T-helper 17 cell (primary cell): ENCODE data around the gene TMEM134. TPM values are rescaled to one million over a fixed set of nuclear protein-coding genes. Genes with fewer than 3 reads are reported as not detected.
A peak's percentile ranks its signal among the peaks of the same experiment; 100 is the strongest.
"Not testable (repeated sequence)": the region's sequence is repeated elsewhere in the genome, so short reads cannot be mapped to it uniquely, and the experiment has no call there.

Source experiments
- ATAC-seq: fragments of 150-1000 bp; cut with Tn5 transposase; 2 replicates; pipeline ENCODE4 v1.10.0; 2021; ENCODE audit warnings: mild to moderate bottlenecking, moderate library complexity
- DNase-seq, 3 donors: peaks; one replicate each; pipeline versions ENCODE4 v3.0.0 to v3.0.0-alpha.2; 2020 to 2021
- H3K9me3 ChIP-seq: one replicate; pipeline ENCODE4 v1.7.0; 2013; ENCODE audit warnings: low read length, mild to moderate bottlenecking; ENCODE audit not compliant: control insufficient read depth, poor library complexity, severe bottlenecking
- H3K27ac Mint-ChIP-seq: one replicate; pipeline ENCODE4 v1.8.0; 2022; ENCODE audit warnings: mild to moderate bottlenecking, moderate library complexity, mixed read lengths
- H3K27me3 Mint-ChIP-seq: one replicate; pipeline ENCODE4 v1.8.0; 2022; ENCODE audit warnings: mixed read lengths
- H3K36me3 Mint-ChIP-seq: one replicate; pipeline ENCODE4 v1.8.0; 2022; ENCODE audit warnings: low read depth, mixed read lengths
- H3K4me1 Mint-ChIP-seq: one replicate; pipeline ENCODE4 v1.8.0; 2022; ENCODE audit warnings: mild to moderate bottlenecking, mixed read lengths
- H3K4me3 Mint-ChIP-seq: one replicate; pipeline ENCODE4 v1.8.0; 2022; ENCODE audit warnings: mild to moderate bottlenecking, moderate library complexity, mixed read lengths
- total RNA-seq, 4 donors: library from RNA in 2 of 4; stranded (reverse) in 2 of 4; gene quantifications; one replicate each; pipeline ENCODE4 v1.2.3 and lab custom pipeline; 2022 to 2026

Gene TMEM134
- total RNA-seq, 2 donors from 2014 or later: 48.7 to 65.6 TPM

- ATAC-seq (no peak), DNase-seq (no peak)
- Mint-ChIP-seq H3K27me3 (no peaks in the 10 kb centered on the region), H3K4me3 (peak overlapping the region; percentile 71), H3K36me3 (no peaks in the 10 kb centered on the region), H3K4me1 (peaks cover 37% of the 10 kb centered on the region), H3K27ac (peak overlapping the region; percentile 95)
- H3K9me3 ChIP-seq: no peaks in the 10 kb centered on the region
Observed at GRCh38 chr11:67431346-67432249, 37.5 kb downstream of the TMEM134 start.

- Mint-ChIP-seq H3K27ac (peak overlapping the region; percentile 54), H3K27me3 (no peaks in the 10 kb centered on the region), H3K4me1 (peaks cover 29% of the 10 kb centered on the region), H3K36me3 (no peaks in the 10 kb centered on the region), H3K4me3 (peak overlapping the region; percentile 55)
- no peaks in the 10 kb centered on the region for H3K9me3 ChIP-seq
- DNase-seq (no peak), ATAC-seq (no peak)
Observed at GRCh38 chr11:67429722-67430121, 39.3 kb downstream of the TMEM134 start.

DNA sequence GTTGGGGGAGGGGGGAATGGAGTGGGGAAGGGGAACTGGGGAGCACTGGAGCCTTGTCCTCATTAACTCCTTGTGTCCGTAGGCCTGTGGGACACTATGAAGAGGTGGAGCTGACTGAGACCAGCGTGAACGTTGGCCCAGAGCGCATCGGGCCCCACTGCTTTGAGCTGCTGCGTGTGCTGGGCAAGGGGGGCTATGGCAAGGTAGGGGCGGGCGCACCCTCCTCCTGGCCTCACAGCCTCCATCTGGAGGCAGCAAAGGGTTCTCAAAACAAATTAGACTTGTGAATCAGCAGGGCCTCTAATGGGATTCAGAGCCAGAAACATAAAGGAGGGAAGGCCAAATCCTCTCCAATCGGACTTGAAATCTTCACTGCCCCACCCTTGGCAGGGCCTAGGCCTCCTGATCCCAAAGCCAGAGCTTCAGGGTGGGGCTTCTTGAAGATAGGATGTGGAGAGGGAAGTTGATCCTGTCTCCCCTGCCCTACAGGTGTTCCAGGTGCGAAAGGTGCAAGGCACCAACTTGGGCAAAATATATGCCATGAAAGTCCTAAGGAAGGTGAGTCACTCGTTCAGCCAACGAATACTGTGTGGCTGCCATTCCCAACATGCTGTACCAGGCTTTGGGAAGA lies 39.9 kb downstream of the TMEM134 start:
- ATAC-seq (no peak), DNase-seq (no peak)
- H3K36me3 Mint-ChIP-seq: no peaks in the 10 kb centered on the region
- H3K27ac Mint-ChIP-seq: peak overlapping the region; percentile 96
- H3K4me1 Mint-ChIP-seq: peaks cover 30% of the 10 kb centered on the region
- H3K4me3 Mint-ChIP-seq: peak overlapping the region; percentile 94
- no peaks in the 10 kb centered on the region for H3K27me3 Mint-ChIP-seq
- H3K9me3 ChIP-seq: no peaks in the 10 kb centered on the region

DNA sequence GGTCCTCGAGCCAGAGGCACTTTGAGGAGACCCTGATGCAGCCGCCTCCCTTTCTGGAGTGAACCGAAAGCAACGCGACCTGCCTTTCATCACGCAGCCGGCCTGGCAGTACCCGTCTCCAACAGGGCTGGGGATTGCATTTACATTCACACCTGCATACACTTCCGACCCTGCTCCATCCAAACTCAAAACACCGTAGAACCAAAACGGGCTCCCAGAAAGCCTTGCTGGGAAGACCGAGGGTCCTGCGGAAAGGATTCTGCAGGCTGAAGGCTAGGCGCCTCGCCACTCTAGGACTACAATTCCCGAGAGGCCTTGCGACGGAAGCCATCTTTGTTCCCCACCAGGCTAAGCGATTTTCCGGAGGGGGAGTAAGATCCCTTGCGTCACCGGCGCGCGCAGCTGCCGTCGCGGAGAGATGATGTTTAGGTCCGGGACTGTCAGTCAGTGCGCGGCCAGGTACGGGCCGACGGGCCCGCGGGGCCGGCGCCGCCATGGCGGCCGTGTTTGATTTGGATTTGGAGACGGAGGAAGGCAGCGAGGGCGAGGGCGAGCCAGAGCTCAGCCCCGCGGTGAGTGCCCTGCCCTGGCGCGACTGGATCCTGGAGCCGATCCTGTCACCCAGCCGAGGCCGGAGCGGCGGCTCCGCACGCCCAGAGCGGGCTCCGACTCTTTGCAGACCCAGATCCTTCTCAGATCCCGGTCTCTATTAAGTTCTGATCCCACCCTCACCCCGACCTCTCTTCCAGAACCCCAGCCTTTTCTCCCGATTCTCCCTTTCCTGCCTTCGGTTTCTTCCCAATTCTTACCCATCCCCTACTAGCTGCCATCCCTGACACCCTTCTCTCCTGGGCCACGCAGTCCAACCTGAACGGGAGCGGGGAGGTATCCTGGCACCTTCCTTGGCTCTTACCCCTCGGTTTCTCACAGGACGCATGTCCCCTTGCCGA lies 40.7 kb downstream of the TMEM134 start, which contains the start of gene RPS6KB2:
Gene RPS6KB2 (plus strand): TSS at position 443 of the 950 bp plus-strand sequence. CDS start 52 bp downstream, at position 495.
- H3K9me3 ChIP-seq: no peaks in the 10 kb centered on the region
- Mint-ChIP-seq H3K27ac (peak within 1 kb of the TSS; percentile 96), H3K4me1 (peaks cover 26% of the 10 kb centered on the region), H3K36me3 (no peaks in the 10 kb centered on the region), H3K4me3 (peak within 1 kb of the TSS; percentile 94), H3K27me3 (no peaks in the 10 kb centered on the region)
- DNase-seq: peak; percentile 94 to 99 (median 94)
- ATAC-seq: peak; percentile 91

DNA sequence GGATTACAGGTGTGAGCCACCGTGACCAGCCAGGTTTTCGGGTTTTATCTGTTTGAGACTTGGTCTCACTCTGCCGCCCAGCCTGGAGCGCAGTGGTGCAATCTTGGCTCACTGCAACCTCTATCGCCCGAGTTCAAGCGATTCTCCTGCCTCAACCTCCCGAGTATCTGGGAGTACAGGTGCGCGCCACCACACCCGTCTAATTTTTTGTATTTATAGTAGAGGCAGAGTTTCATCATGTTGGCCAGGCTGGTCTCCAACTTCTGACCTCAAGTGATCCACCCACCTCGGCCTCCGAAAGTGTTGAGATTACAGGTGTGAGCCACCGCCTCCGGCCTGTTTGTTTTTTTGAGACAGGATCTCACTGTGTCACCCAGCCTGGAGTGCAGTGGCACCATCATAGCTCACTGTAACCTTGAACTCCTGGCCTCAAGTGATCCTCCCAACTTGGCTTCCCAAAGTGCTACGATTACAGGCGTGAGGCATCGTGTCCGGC lies 41.6 kb downstream of the TMEM134 start:
- not testable (repeated sequence) for H3K9me3 ChIP-seq, DNase-seq, H3K36me3 Mint-ChIP-seq, ATAC-seq, H3K27me3 Mint-ChIP-seq
- peak overlapping the region; percentile 96 for H3K27ac Mint-ChIP-seq
- H3K4me3 Mint-ChIP-seq: peak overlapping the region; percentile 94
- H3K4me1 Mint-ChIP-seq: peaks cover 31% of the 10 kb centered on the region

- Mint-ChIP-seq H3K27me3 (no peaks in the 10 kb centered on the region), H3K27ac (no peak overlapping the region), H3K4me1 (peaks cover 36% of the 10 kb centered on the region), H3K36me3 (no peaks in the 10 kb centered on the region), H3K4me3 (no peak overlapping the region)
- H3K9me3 ChIP-seq: no peaks in the 10 kb centered on the region
- ATAC-seq (no peak), DNase-seq (no peak)
Observed at GRCh38 chr11:67423891-67424613, 45.0 kb downstream of the TMEM134 start.

GRCh38 chr11:67423466-67423865 lies 45.6 kb downstream of the TMEM134 start:
- no peaks in the 10 kb centered on the region for H3K36me3 Mint-ChIP-seq
- H3K4me3 Mint-ChIP-seq: no peak overlapping the region
- H3K4me1 Mint-ChIP-seq: peaks cover 35% of the 10 kb centered on the region
- H3K27ac Mint-ChIP-seq: peak overlapping the region; percentile 21
- H3K9me3 ChIP-seq: no peaks in the 10 kb centered on the region
- no peaks in the 10 kb centered on the region for H3K27me3 Mint-ChIP-seq
- no peak for ATAC-seq
- DNase-seq: no peak

- Mint-ChIP-seq H3K27ac (peak overlapping the region; percentile 21), H3K4me1 (peaks cover 36% of the 10 kb centered on the region), H3K27me3 (no peaks in the 10 kb centered on the region), H3K4me3 (no peak overlapping the region), H3K36me3 (no peaks in the 10 kb centered on the region)
- H3K9me3 ChIP-seq: no peaks in the 10 kb centered on the region
- DNase-seq (no peak), ATAC-seq (no peak)
Observed at GRCh38 chr11:67422891-67423290, 46.2 kb downstream of the TMEM134 start.

- Mint-ChIP-seq H3K27me3 (no peaks in the 10 kb centered on the region), H3K36me3 (no peaks in the 10 kb centered on the region), H3K4me3 (peak overlapping the region; percentile 87), H3K27ac (no peak overlapping the region), H3K4me1 (peaks cover 43% of the 10 kb centered on the region)
- no peak for DNase-seq
- ATAC-seq: no peak
- no peaks in the 10 kb centered on the region for H3K9me3 ChIP-seq
Observed at GRCh38 chr11:67421430-67422031, 47.5 kb downstream of the TMEM134 start.

DNA sequence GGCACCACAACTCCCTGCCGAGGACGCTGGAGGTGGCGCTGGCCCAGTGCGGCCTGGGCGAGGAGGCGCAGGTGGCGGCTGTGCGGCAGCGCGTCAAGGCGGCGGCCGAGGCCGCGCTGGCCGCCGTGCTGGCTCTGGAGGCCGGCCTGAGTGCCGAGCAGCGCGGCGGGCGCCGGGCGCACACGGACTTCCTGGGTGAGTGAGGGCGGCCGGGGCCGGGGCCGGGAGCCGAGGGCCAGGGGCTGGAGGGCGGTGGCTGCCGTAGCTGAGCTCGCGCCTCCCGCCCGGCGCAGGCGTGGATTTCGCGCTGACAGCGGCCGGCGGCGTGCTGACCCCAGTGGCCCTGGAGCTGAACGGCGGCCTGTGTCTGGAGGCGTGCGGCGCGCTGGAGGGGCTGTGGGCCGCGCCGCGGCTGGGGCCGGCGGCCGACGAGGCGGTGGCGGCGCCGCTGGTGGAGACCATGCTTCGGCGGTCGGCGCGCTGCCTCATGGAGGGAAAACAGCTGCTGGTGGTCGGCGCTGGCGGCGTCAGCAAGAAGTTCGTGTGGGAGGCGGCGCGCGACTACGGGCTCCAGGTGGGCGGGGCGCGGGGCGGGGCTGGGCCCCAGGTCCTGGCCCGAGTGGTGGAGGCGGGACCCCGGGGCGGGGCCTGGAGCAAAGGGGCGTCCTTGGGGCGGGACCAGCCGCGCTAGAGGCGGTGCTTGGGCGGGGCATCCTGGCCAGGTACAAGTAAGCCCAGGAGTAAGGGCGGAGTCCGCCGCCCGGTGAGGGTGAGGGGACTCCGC lies 48.2 kb downstream of the TMEM134 start:
- DNase-seq: peak; percentile 98 to 100 (median 99)
- no peaks in the 10 kb centered on the region for H3K27me3 Mint-ChIP-seq
- H3K36me3 Mint-ChIP-seq: no peaks in the 10 kb centered on the region
- no peaks in the 10 kb centered on the region for H3K9me3 ChIP-seq
- H3K4me3 Mint-ChIP-seq: peak overlapping the region; percentile 87
- ATAC-seq: peak; percentile 88
- H3K27ac Mint-ChIP-seq: no peak overlapping the region
- peaks cover 49% of the 10 kb centered on the region for H3K4me1 Mint-ChIP-seq

- H3K4me3 Mint-ChIP-seq: peak overlapping the region; percentile 87
- H3K36me3 Mint-ChIP-seq: no peaks in the 10 kb centered on the region
- DNase-seq: no peak
- no peaks in the 10 kb centered on the region for H3K27me3 Mint-ChIP-seq
- H3K9me3 ChIP-seq: no peaks in the 10 kb centered on the region
- peaks cover 50% of the 10 kb centered on the region for H3K4me1 Mint-ChIP-seq
- H3K27ac Mint-ChIP-seq: no peak overlapping the region
- no peak for ATAC-seq
Observed at GRCh38 chr11:67420147-67420645, 48.9 kb downstream of the TMEM134 start.
